ENCODE data around the gene ZFAND3. TPM values are rescaled to one million over a fixed set of nuclear protein-coding genes. Genes with fewer than 3 reads are reported as not detected.

The ZFAND3 gene
- total RNA-seq, 4 donors from 2014 or later: 45.0 to 55.2 (median 49.5) TPM

GRCh38 chr6:38079107-38079506, 259.6 kb downstream of the ZFAND3 start:
- intact Hi-C loops (cut with DNase I; ENCODE audit: low total_unique reads) (no loop called here), in situ Hi-C loops (cut with MboI; ENCODE audit: low sequenced_read_pairs in 4 of 4) (no loop called here)
- H3K27ac ChIP-seq: no peak overlapping the region
- H3K9me3 ChIP-seq: no peaks in the 10 kb centered on the region
- no peak overlapping the region for H3K4me3 ChIP-seq
- no peak for ATAC-seq
- no peak for TF ChIP-seq POLR2A (IDR thresholded peaks at IDR 0.05)
- TF ChIP-seq, protein P1, sequence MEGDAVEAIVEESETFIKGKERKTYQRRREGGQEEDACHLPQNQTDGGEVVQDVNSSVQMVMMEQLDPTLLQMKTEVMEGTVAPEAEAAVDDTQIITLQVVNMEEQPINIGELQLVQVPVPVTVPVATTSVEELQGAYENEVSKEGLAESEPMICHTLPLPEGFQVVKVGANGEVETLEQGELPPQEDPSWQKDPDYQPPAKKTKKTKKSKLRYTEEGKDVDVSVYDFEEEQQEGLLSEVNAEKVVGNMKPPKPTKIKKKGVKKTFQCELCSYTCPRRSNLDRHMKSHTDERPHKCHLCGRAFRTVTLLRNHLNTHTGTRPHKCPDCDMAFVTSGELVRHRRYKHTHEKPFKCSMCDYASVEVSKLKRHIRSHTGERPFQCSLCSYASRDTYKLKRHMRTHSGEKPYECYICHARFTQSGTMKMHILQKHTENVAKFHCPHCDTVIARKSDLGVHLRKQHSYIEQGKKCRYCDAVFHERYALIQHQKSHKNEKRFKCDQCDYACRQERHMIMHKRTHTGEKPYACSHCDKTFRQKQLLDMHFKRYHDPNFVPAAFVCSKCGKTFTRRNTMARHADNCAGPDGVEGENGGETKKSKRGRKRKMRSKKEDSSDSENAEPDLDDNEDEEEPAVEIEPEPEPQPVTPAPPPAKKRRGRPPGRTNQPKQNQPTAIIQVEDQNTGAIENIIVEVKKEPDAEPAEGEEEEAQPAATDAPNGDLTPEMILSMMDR (IDR thresholded peaks at IDR 0.05 in 4 of 5, conservative IDR thresholded peaks at IDR 0.05 in 1 of 5): no peak
- DNase-seq: no peak
- H3K4me1 ChIP-seq: peaks cover 30 to 42% of the 10 kb centered on the region in 2 donors
- H3K36me3 ChIP-seq: peaks cover 0 to 6% of the 10 kb centered on the region in 2 donors
- H3K27me3 ChIP-seq: no peaks in the 10 kb centered on the region

DNA sequence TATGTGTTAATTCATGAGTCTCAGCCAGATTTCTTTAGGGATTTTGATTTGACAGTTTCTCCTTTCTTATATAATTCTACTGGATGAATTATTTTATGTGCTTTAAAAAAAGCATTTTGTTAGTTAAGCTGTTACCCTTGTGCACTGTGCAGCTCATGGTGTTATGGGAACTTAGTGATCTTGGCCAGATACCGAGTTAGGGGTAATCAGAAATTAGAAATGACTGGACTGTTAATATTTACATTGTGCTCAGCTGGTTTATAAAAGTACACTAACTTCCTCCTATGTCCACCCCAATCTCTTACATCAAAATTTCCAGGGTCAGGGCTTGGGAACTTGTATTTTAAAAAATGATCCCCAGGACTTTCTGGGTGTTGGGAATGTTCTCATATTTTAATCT, 260.0 kb downstream of the ZFAND3 start:
- Histone ChIP-seq H3K27me3 (no peaks in the 10 kb centered on the region), H3K4me3 (no peak overlapping the region), H3K27ac (no peak overlapping the region), H3K36me3 (peaks cover 0 to 6% of the 10 kb centered on the region in 2 donors), H3K4me1 (peaks cover 30 to 42% of the 10 kb centered on the region in 2 donors), H3K9me3 (no peaks in the 10 kb centered on the region)
- no peak for TF ChIP-seq POLR2A (IDR thresholded peaks at IDR 0.05)
- TF ChIP-seq, protein P1 (IDR thresholded peaks at IDR 0.05 in 4 of 5, conservative IDR thresholded peaks at IDR 0.05 in 1 of 5): no peak
- DNase-seq (no peak), ATAC-seq (no peak)
- intact Hi-C loops (cut with DNase I; ENCODE audit: low total_unique reads) (no loop called here), in situ Hi-C loops (cut with MboI; ENCODE audit: low sequenced_read_pairs in 4 of 4) (no loop called here)

GRCh38 chr6:38080360-38080759, 260.8 kb downstream of the ZFAND3 start:
- no peaks in the 10 kb centered on the region for H3K27me3 ChIP-seq
- no peaks in the 10 kb centered on the region for H3K9me3 ChIP-seq
- intact Hi-C loops (cut with DNase I; ENCODE audit: low total_unique reads) (no loop called here), in situ Hi-C loops (cut with MboI; ENCODE audit: low sequenced_read_pairs in 4 of 4) (no loop called here)
- ATAC-seq (no peak), DNase-seq (no peak)
- H3K4me3 ChIP-seq: no peak overlapping the region
- peaks cover 30 to 42% of the 10 kb centered on the region in 2 donors for H3K4me1 ChIP-seq
- TF ChIP-seq, protein P1 (IDR thresholded peaks at IDR 0.05 in 4 of 5, conservative IDR thresholded peaks at IDR 0.05 in 1 of 5): no peak
- no peak for TF ChIP-seq POLR2A (IDR thresholded peaks at IDR 0.05)
- no peak overlapping the region for H3K27ac ChIP-seq
- peaks cover 0 to 6% of the 10 kb centered on the region in 2 donors for H3K36me3 ChIP-seq

- DNase-seq (no peak), ATAC-seq (no peak)
- H3K4me1 ChIP-seq: peaks cover 30 to 44% of the 10 kb centered on the region in 2 donors
- no peaks in the 10 kb centered on the region for H3K9me3 ChIP-seq
- no peak overlapping the region for H3K27ac ChIP-seq
- TF ChIP-seq POLR2A (IDR thresholded peaks at IDR 0.05): no peak
- TF ChIP-seq, protein P1 (IDR thresholded peaks at IDR 0.05 in 4 of 5, conservative IDR thresholded peaks at IDR 0.05 in 1 of 5): no peak
- H3K4me3 ChIP-seq: no peak overlapping the region
- peaks cover 0 to 6% of the 10 kb centered on the region in 2 donors for H3K36me3 ChIP-seq
- H3K27me3 ChIP-seq: no peaks in the 10 kb centered on the region
- intact Hi-C loops (cut with DNase I; ENCODE audit: low total_unique reads) (no loop called here), in situ Hi-C loops (cut with MboI; ENCODE audit: low sequenced_read_pairs in 4 of 4) (no loop called here)
Observed at GRCh38 chr6:38080889-38081288, 261.4 kb downstream of the ZFAND3 start.

GRCh38 chr6:38085031-38085430, 265.5 kb downstream of the ZFAND3 start:
- ATAC-seq (no peak), DNase-seq (no peak)
- Histone ChIP-seq H3K27ac (no peak overlapping the region), H3K4me1 (peaks cover 15 to 39% of the 10 kb centered on the region in 2 donors), H3K9me3 (no peaks in the 10 kb centered on the region), H3K4me3 (no peak overlapping the region), H3K36me3 (peaks cover 0 to 6% of the 10 kb centered on the region in 2 donors), H3K27me3 (no peaks in the 10 kb centered on the region)
- in situ Hi-C loops (cut with MboI; ENCODE audit: low sequenced_read_pairs in 4 of 4): no loop called here
- TF ChIP-seq POLR2A (IDR thresholded peaks at IDR 0.05): no peak
- TF ChIP-seq, protein P1 (IDR thresholded peaks at IDR 0.05 in 4 of 5, conservative IDR thresholded peaks at IDR 0.05 in 1 of 5): no peak
- intact Hi-C loops (cut with DNase I; ENCODE audit: low total_unique reads): no loop called here

All from gastrocnemius medialis (tissue), 4 donors.